Sigmoid colon (tissue), 4 donors: ENCODE data around the gene KCNJ9.

Experiments used
- EP300 ChIP-seq, 4 donors: sonication (generic); formaldehyde crosslinking; IDR thresholded peaks; one replicate each; pipeline ENCODE4 v1.6.1; 2017; ENCODE audit warnings: antibody characterized with exemption in 4 of 4
- POLR2A ChIP-seq, 2 donors: fragments of 450-650 bp; IDR thresholded peaks; one replicate each; pipeline ENCODE4 v1.6.1; 2016; ENCODE audit warnings: antibody characterized with exemption in 2 of 2, mild to moderate bottlenecking in 2 of 2, moderate library complexity in 2 of 2
- POLR2AphosphoS5 ChIP-seq, 4 donors: sonication (generic); formaldehyde crosslinking; IDR thresholded peaks; one replicate each; pipeline ENCODE4 v1.6.1; 2017; ENCODE audit warnings: antibody characterized with exemption in 4 of 4
- TF ChIP-seq, protein P1 (sequence below), 4 experiments: fragments of 450-650 bp in 3 of 4; fragments of 200-600 bp in 1 of 4; IDR thresholded peaks; one replicate each; pipeline ENCODE4 v1.5.1; 2016 to 2019; ENCODE audit warnings: antibody characterized with exemption in 4 of 4, mild to moderate bottlenecking in 3 of 4, moderate library complexity in 2 of 4

DNA sequence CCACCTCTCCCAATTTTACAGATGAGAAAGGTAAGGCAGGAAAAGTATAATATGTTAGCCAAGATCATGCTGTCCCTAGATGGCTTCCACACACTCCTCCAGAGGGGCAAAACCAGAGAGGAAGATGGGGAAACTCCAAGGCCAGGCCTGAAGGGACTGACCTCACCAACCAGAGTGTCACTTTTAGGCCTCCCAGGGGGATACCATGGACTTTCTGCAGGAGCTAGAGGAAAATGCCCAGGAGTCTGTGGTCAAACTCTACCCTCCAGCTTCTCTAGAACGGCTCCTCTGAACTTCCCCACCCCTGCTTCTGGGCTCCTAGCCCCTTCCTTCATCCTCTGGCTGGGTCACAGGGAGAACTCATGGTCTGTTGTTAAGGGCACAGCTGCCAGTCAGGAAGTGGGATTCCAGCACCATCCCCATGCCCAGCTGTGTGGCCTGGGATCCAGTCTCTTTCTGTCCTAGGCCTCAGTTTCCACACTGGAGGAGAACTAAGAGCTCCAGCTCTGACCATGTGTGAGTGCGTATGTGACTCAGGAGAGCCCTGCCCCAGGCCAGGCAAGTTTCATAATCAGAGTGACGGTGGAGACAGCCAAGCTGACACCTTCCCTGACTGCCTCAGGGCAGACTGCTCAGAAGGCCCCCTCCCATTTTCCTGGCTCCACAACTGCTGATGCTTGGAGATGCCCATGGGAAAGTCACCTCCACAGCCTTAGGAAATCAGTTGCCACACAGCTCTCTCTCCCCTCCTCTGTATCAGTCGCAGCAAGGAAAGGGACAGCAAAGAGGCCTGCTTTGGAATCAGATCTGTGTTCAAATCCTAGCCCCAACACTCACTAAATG is 15.2 kb downstream of the KCNJ9 start:
- TF ChIP-seq, protein P1, sequence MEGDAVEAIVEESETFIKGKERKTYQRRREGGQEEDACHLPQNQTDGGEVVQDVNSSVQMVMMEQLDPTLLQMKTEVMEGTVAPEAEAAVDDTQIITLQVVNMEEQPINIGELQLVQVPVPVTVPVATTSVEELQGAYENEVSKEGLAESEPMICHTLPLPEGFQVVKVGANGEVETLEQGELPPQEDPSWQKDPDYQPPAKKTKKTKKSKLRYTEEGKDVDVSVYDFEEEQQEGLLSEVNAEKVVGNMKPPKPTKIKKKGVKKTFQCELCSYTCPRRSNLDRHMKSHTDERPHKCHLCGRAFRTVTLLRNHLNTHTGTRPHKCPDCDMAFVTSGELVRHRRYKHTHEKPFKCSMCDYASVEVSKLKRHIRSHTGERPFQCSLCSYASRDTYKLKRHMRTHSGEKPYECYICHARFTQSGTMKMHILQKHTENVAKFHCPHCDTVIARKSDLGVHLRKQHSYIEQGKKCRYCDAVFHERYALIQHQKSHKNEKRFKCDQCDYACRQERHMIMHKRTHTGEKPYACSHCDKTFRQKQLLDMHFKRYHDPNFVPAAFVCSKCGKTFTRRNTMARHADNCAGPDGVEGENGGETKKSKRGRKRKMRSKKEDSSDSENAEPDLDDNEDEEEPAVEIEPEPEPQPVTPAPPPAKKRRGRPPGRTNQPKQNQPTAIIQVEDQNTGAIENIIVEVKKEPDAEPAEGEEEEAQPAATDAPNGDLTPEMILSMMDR (IDR thresholded peaks at IDR 0.05) = no peak
- TF ChIP-seq EP300 (IDR thresholded peaks at IDR 0.05) (no peak), POLR2A (IDR thresholded peaks at IDR 0.05) (no peak), POLR2AphosphoS5 (IDR thresholded peaks at IDR 0.05) (no peak)
